ENCODE data around the gene TBC1D24.

The TBC1D24 gene

GRCh38 chr16:2450975-2451381 is 23.9 kb upstream of the TBC1D24 start:
- H3K23ac ChIP-seq (ENCODE audit: low read length), result no peak overlapping the region
- no peak overlapping the region for H3K9ac ChIP-seq (ENCODE audit: low read length)
- no peaks in the 10 kb centered on the region for H3K79me1 ChIP-seq (ENCODE audit: low read length)
- H4K8ac ChIP-seq (ENCODE audit: low read depth, low read length), result no peak overlapping the region
- peaks cover 2% of the 10 kb centered on the region for H3K9me3 ChIP-seq (ENCODE audit: insufficient read depth, low read depth, low read length)
- H2BK120ac ChIP-seq (ENCODE audit: insufficient read depth, low read length, poor library complexity), result no peak overlapping the region
- DNase-seq, result no peak
- H3K4me3 ChIP-seq (ENCODE audit: low read depth, low read length), result no peak overlapping the region
- no peak overlapping the region for H2BK5ac ChIP-seq (ENCODE audit: low read depth, low read length, poor library complexity)
- H3K36me3 ChIP-seq (ENCODE audit: control insufficient read depth in 1 of 2, insufficient read depth in 2 of 2, low read length in 2 of 2), result peaks cover 86 to 88% of the 10 kb centered on the region in 2 experiments
- no peaks in the 10 kb centered on the region for H3K79me2 ChIP-seq (ENCODE audit: control insufficient read depth, insufficient read depth, low read length, poor library complexity)
- no CpG with 5 or more reads among the region's 19 CpGs for WGBS (ENCODE audit: extremely low coverage, insufficient coverage, insufficient read length)
- H3K18ac ChIP-seq (ENCODE audit: low read length), result no peak overlapping the region
- H2AK5ac ChIP-seq (ENCODE audit: low read length), result no peak overlapping the region
- H4K91ac ChIP-seq (ENCODE audit: low read depth, low read length), result no peak overlapping the region
- no peak overlapping the region for H4K12ac ChIP-seq (ENCODE audit: low read depth, low read length)
- H3K4me1 ChIP-seq (ENCODE audit: control insufficient read depth in 1 of 2, insufficient read depth in 2 of 2, low read length in 2 of 2), result no peaks in the 10 kb centered on the region
- H3K4me2 ChIP-seq (ENCODE audit: low read length), result no peak overlapping the region
- H3K4ac ChIP-seq (ENCODE audit: low read depth, low read length), result no peak overlapping the region
- no peak overlapping the region for H2AFZ ChIP-seq (ENCODE audit: insufficient read depth, low read length, poor library complexity)
- no peaks in the 10 kb centered on the region for H3K27me3 ChIP-seq (ENCODE audit: insufficient read depth, low read length)
- no peak overlapping the region for H3K27ac ChIP-seq (ENCODE audit: low read depth, low read length)
- H3K14ac ChIP-seq (ENCODE audit: low read length), result no peak overlapping the region
- no peak overlapping the region for H2BK12ac ChIP-seq (ENCODE audit: low read length)

DNA sequence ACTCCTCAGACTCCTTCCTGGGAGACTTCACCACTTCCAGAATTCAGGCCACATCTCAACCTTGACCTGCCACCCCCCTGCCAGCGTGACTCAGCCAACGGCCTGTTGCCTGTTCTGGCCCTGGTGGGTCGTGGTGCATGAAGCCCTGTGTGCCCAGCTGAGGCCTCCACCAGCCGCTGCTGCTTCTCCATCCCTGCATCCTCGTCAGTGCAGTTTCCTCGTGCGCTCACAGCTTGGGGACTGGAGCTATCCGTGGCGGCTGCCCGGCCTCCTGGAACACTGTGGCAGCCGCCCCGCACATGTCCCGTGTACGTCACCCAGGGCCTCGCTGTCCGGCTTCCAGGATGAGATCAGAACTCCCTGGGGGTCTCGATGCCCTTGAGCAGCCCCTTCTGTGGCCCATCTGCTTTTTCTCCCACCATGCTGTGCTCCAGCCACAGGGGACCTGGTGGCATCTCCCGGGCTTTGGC is 23.0 kb upstream of the TBC1D24 start:
- H2BK12ac ChIP-seq (ENCODE audit: low read length), result no peak overlapping the region
- no peak overlapping the region for H3K18ac ChIP-seq (ENCODE audit: low read length)
- no peak overlapping the region for H2AFZ ChIP-seq (ENCODE audit: insufficient read depth, low read length, poor library complexity)
- no peak overlapping the region for H4K8ac ChIP-seq (ENCODE audit: low read depth, low read length)
- H2BK5ac ChIP-seq (ENCODE audit: low read depth, low read length, poor library complexity), result no peak overlapping the region
- DNase-seq, result peak in 1 of 2 donors; percentile 25
- H3K27me3 ChIP-seq (ENCODE audit: insufficient read depth, low read length), result no peaks in the 10 kb centered on the region
- no peaks in the 10 kb centered on the region for H3K79me1 ChIP-seq (ENCODE audit: low read length)
- H3K23ac ChIP-seq (ENCODE audit: low read length), result no peak overlapping the region
- H3K9ac ChIP-seq (ENCODE audit: low read length), result no peak overlapping the region
- peaks cover 86 to 88% of the 10 kb centered on the region in 2 experiments for H3K36me3 ChIP-seq (ENCODE audit: control insufficient read depth in 1 of 2, insufficient read depth in 2 of 2, low read length in 2 of 2)
- no peak overlapping the region for H2AK5ac ChIP-seq (ENCODE audit: low read length)
- no peaks in the 10 kb centered on the region for H3K4me1 ChIP-seq (ENCODE audit: control insufficient read depth in 1 of 2, insufficient read depth in 2 of 2, low read length in 2 of 2)
- H3K4me2 ChIP-seq (ENCODE audit: low read length), result no peak overlapping the region
- no peak overlapping the region for H3K4me3 ChIP-seq (ENCODE audit: low read depth, low read length)
- no peak overlapping the region for H3K14ac ChIP-seq (ENCODE audit: low read length)
- WGBS (ENCODE audit: extremely low coverage, insufficient coverage, insufficient read length), result no CpG with 5 or more reads among the region's 18 CpGs
- no peak overlapping the region for H4K91ac ChIP-seq (ENCODE audit: low read depth, low read length)
- no peak overlapping the region for H3K4ac ChIP-seq (ENCODE audit: low read depth, low read length)
- H4K12ac ChIP-seq (ENCODE audit: low read depth, low read length), result no peak overlapping the region
- H3K79me2 ChIP-seq (ENCODE audit: control insufficient read depth, insufficient read depth, low read length, poor library complexity), result no peaks in the 10 kb centered on the region
- H3K9me3 ChIP-seq (ENCODE audit: insufficient read depth, low read depth, low read length), result peaks cover 2% of the 10 kb centered on the region
- H2BK120ac ChIP-seq (ENCODE audit: insufficient read depth, low read length, poor library complexity), result no peak overlapping the region
- H3K27ac ChIP-seq (ENCODE audit: low read depth, low read length), result no peak overlapping the region

- no peaks in the 10 kb centered on the region for H3K79me1 ChIP-seq (ENCODE audit: low read length)
- H3K23ac ChIP-seq (ENCODE audit: low read length), result no peak overlapping the region
- H3K4ac ChIP-seq (ENCODE audit: low read depth, low read length), result no peak overlapping the region
- no peak overlapping the region for H3K9ac ChIP-seq (ENCODE audit: low read length)
- H4K91ac ChIP-seq (ENCODE audit: low read depth, low read length), result no peak overlapping the region
- no peaks in the 10 kb centered on the region for H3K79me2 ChIP-seq (ENCODE audit: control insufficient read depth, insufficient read depth, low read length, poor library complexity)
- H2BK120ac ChIP-seq (ENCODE audit: insufficient read depth, low read length, poor library complexity), result no peak overlapping the region
- no peak overlapping the region for H4K8ac ChIP-seq (ENCODE audit: low read depth, low read length)
- no peak overlapping the region for H3K4me3 ChIP-seq (ENCODE audit: low read depth, low read length)
- H4K12ac ChIP-seq (ENCODE audit: low read depth, low read length), result no peak overlapping the region
- H3K27ac ChIP-seq (ENCODE audit: low read depth, low read length), result no peak overlapping the region
- H3K18ac ChIP-seq (ENCODE audit: low read length), result no peak overlapping the region
- WGBS (ENCODE audit: extremely low coverage, insufficient coverage, insufficient read length), result no CpG with 5 or more reads among the region's 8 CpGs
- H2AK5ac ChIP-seq (ENCODE audit: low read length), result no peak overlapping the region
- DNase-seq, result peak; percentile 37 to 77
- H3K4me1 ChIP-seq (ENCODE audit: control insufficient read depth in 1 of 2, insufficient read depth in 2 of 2, low read length in 2 of 2), result no peaks in the 10 kb centered on the region
- no peak overlapping the region for H2AFZ ChIP-seq (ENCODE audit: insufficient read depth, low read length, poor library complexity)
- no peak overlapping the region for H2BK5ac ChIP-seq (ENCODE audit: low read depth, low read length, poor library complexity)
- H3K27me3 ChIP-seq (ENCODE audit: insufficient read depth, low read length), result no peaks in the 10 kb centered on the region
- H3K9me3 ChIP-seq (ENCODE audit: insufficient read depth, low read depth, low read length), result peaks cover 2% of the 10 kb centered on the region
- no peak overlapping the region for H3K4me2 ChIP-seq (ENCODE audit: low read length)
- no peak overlapping the region for H3K14ac ChIP-seq (ENCODE audit: low read length)
- H2BK12ac ChIP-seq (ENCODE audit: low read length), result no peak overlapping the region
- H3K36me3 ChIP-seq (ENCODE audit: control insufficient read depth in 1 of 2, insufficient read depth in 2 of 2, low read length in 2 of 2), result peaks cover 88 to 89% of the 10 kb centered on the region in 2 experiments
These were observed 22.3 kb upstream of the TBC1D24 start for GRCh38 chr16:2452650-2453049.

GRCh38 chr16:2455081-2455845 is 19.7 kb upstream of the TBC1D24 start:
- no peak overlapping the region for H4K91ac ChIP-seq (ENCODE audit: low read depth, low read length)

More at GRCh38 chr16:2455081-2455845, 19.7 kb upstream of the TBC1D24 start:
- Histone ChIP-seq H3K36me3 (ENCODE audit: control insufficient read depth in 1 of 2, insufficient read depth in 2 of 2, low read length in 2 of 2) (peaks cover 68% of the 10 kb centered on the region in 2 experiments), H3K4me1 (ENCODE audit: control insufficient read depth in 1 of 2, insufficient read depth in 2 of 2, low read length in 2 of 2) (peaks cover under 1 to 9% of the 10 kb centered on the region in 2 experiments), H3K9ac (ENCODE audit: low read length) (no peak overlapping the region), H3K9me3 (ENCODE audit: insufficient read depth, low read depth, low read length) (peaks cover 4% of the 10 kb centered on the region), H3K18ac (ENCODE audit: low read length) (no peak overlapping the region), H2AFZ (ENCODE audit: insufficient read depth, low read length, poor library complexity) (no peak overlapping the region), H3K79me1 (ENCODE audit: low read length) (peaks cover 5% of the 10 kb centered on the region), H3K4me3 (ENCODE audit: low read depth, low read length) (no peak overlapping the region), H3K79me2 (ENCODE audit: control insufficient read depth, insufficient read depth, low read length, poor library complexity) (peaks cover 2% of the 10 kb centered on the region), H3K4me2 (ENCODE audit: low read length) (no peak overlapping the region), H3K27ac (ENCODE audit: low read depth, low read length) (no peak overlapping the region), H4K8ac (ENCODE audit: low read depth, low read length) (no peak overlapping the region), H2BK5ac (ENCODE audit: low read depth, low read length, poor library complexity) (no peak overlapping the region), H3K27me3 (ENCODE audit: insufficient read depth, low read length) (no peaks in the 10 kb centered on the region), H2BK12ac (ENCODE audit: low read length) (no peak overlapping the region), H2BK120ac (ENCODE audit: insufficient read depth, low read length, poor library complexity) (no peak overlapping the region), H3K14ac (ENCODE audit: low read length) (no peak overlapping the region), H3K23ac (ENCODE audit: low read length) (no peak overlapping the region), H4K12ac (ENCODE audit: low read depth, low read length) (no peak overlapping the region), H3K4ac (ENCODE audit: low read depth, low read length) (no peak overlapping the region), H2AK5ac (ENCODE audit: low read length) (no peak overlapping the region)
- no peak for DNase-seq
- WGBS (ENCODE audit: extremely low coverage, insufficient coverage, insufficient read length), result no CpG with 5 or more reads among the region's 28 CpGs

All from trophoblast cell (in vitro differentiated cells and primary cell).